A549 (cell line): ENCODE data around the gene SLC35E1. TPM values are rescaled to one million over a fixed set of nuclear protein-coding genes. Genes with fewer than 3 reads are reported as not detected.

Source experiments
- polyA plus RNA-seq, 4 experiments: library from polyadenylated mRNA; depleted of rRNA in 3 of 4; stranded (reverse); fragments of >200 nt; fragmentation: RNase III in 1 of 4; extraction: RNeasy Plus Mini Kit Qiagen cat#74134 plus additional on column Dnase treatment in 1 of 4; gene quantifications; 2 replicates in 3 of 4; 3 replicates in 1 of 4; pipeline ENCODE4 v1.2.3, GENCODE V29; 2011 to 2017
- small RNA-seq, 6 experiments: library from RNA; depleted of rRNA; stranded (forward); fragments of <200 nt; gene quantifications; one replicate each; pipeline ENCODE3, GENCODE V24; 2012

SLC35E1 gene
- polyA plus RNA-seq, 2 of the 4 experiments (the other 2 are of a cell fraction) = 17.2 to 25.1 TPM

Small RNA genes within 50 kb of the gene (small RNA-seq; reads per million reads assigned to genes)
- gene RN7SL146P = 0 reads per million in 6 experiments

Other genes with a start within 250 kb of the SLC35E1 start
- gene KLF2, start 247.6 kb downstream of the SLC35E1 start, polyA plus RNA-seq (2011; rRNA removed) = 2.7 and 3.4 TPM in 2 replicates
- gene KLF2, start 247.6 kb downstream of the SLC35E1 start, polyA plus RNA-seq (2017; fragmentation: RNase III; extraction: RNeasy Plus Mini Kit Qiagen cat#74134 plus additional on column Dnase treatment) = 6.0 to 7.0 TPM (median 6.9 TPM) in 3 replicates
- 10.7 and 12.8 TPM in 2 replicates for gene EPS15L1, start 100.4 kb downstream of the SLC35E1 start, polyA plus RNA-seq (2011; rRNA removed)
- gene EPS15L1, start 100.4 kb downstream of the SLC35E1 start, polyA plus RNA-seq (2017; fragmentation: RNase III; extraction: RNeasy Plus Mini Kit Qiagen cat#74134 plus additional on column Dnase treatment) = 10.0 to 11.2 TPM (median 10.5 TPM) in 3 replicates
- gene CALR3, start 76.2 kb downstream of the SLC35E1 start, polyA plus RNA-seq (2011; rRNA removed) = 0.10 and 0.11 TPM in 2 replicates
- not detected in 3 replicates for gene CALR3, start 76.2 kb downstream of the SLC35E1 start, polyA plus RNA-seq (2017; fragmentation: RNase III; extraction: RNeasy Plus Mini Kit Qiagen cat#74134 plus additional on column Dnase treatment)
- gene C19orf44, start 76.0 kb downstream of the SLC35E1 start, polyA plus RNA-seq (2011; rRNA removed) = 2.7 and 2.9 TPM in 2 replicates
- 2.7 to 3.4 TPM (median 3.0 TPM) in 3 replicates for gene C19orf44, start 76.0 kb downstream of the SLC35E1 start, polyA plus RNA-seq (2017; fragmentation: RNase III; extraction: RNeasy Plus Mini Kit Qiagen cat#74134 plus additional on column Dnase treatment)
- 4.4 and 6.5 TPM in 2 replicates for gene CHERP, start 30.0 kb downstream of the SLC35E1 start, polyA plus RNA-seq (2011; rRNA removed)
- gene CHERP, start 30.0 kb downstream of the SLC35E1 start, polyA plus RNA-seq (2017; fragmentation: RNase III; extraction: RNeasy Plus Mini Kit Qiagen cat#74134 plus additional on column Dnase treatment) = 23.6 to 24.6 TPM (median 24.4 TPM) in 3 replicates
- 2.2 and 2.4 TPM in 2 replicates for gene MED26, start 55.8 kb upstream of the SLC35E1 start, polyA plus RNA-seq (2011; rRNA removed)
- 3.6 to 4.0 TPM (median 3.8 TPM) in 3 replicates for gene MED26, start 55.8 kb upstream of the SLC35E1 start, polyA plus RNA-seq (2017; fragmentation: RNase III; extraction: RNeasy Plus Mini Kit Qiagen cat#74134 plus additional on column Dnase treatment)
- 98.8 and 103 TPM in 2 replicates for gene SMIM7, start 87.7 kb upstream of the SLC35E1 start, polyA plus RNA-seq (2011; rRNA removed)
- 74.6 to 74.8 TPM (median 74.7 TPM) in 3 replicates for gene SMIM7, start 87.7 kb upstream of the SLC35E1 start, polyA plus RNA-seq (2017; fragmentation: RNase III; extraction: RNeasy Plus Mini Kit Qiagen cat#74134 plus additional on column Dnase treatment)
- 1.2 and 1.8 TPM in 2 replicates for gene TMEM38A, start 88.7 kb upstream of the SLC35E1 start, polyA plus RNA-seq (2011; rRNA removed)
- gene TMEM38A, start 88.7 kb upstream of the SLC35E1 start, polyA plus RNA-seq (2017; fragmentation: RNase III; extraction: RNeasy Plus Mini Kit Qiagen cat#74134 plus additional on column Dnase treatment) = 1.1 to 2.1 TPM (median 1.5 TPM) in 3 replicates
- 0.01 TPM in 1 of 2 replicates, not detected in the other for gene NWD1, start 147.4 kb upstream of the SLC35E1 start, polyA plus RNA-seq (2011; rRNA removed)
- 0.01 TPM in 1 of 3 replicates, not detected in the others for gene NWD1, start 147.4 kb upstream of the SLC35E1 start, polyA plus RNA-seq (2017; fragmentation: RNase III; extraction: RNeasy Plus Mini Kit Qiagen cat#74134 plus additional on column Dnase treatment)